NOMO-1 treated with dmso at 0.1 percent for 144 hours (cell line): Measurements from ENCODE around the gene UCMA.
A peak's percentile ranks its signal among the peaks of the same experiment; 100 is the strongest.
"Not testable (repeated sequence)": the region's sequence is repeated elsewhere in the genome, so short reads cannot be mapped to it uniquely, and the experiment has no call there.

ENCODE experiments used
- DNase-seq: peaks from one replicate; lab custom pipeline; 2025; ENCODE audit not compliant: unreplicated experiment; lab: John Stamatoyannopoulos, UW

UCMA gene, protein sequence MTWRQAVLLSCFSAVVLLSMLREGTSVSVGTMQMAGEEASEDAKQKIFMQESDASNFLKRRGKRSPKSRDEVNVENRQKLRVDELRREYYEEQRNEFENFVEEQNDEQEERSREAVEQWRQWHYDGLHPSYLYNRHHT

DNA sequence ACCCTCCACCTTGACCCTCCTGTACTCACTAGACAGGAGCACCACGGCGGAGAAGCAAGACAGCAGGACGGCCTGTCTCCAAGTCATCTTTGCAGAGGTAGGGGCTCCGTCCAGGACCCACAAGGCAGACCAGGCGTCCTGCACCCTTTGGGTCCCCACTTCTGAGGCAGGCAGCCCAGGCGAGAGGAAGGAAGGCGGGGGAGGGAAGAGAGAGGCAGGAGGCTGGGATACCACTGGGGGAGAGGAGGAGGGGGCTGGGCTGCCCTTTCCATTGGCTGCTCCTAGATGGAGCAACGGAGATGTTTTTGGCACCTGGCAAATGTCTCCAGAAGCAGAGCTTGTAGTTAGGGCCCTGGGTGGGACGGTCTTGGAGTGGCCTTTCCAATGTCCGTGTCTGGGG lies at the start of gene UCMA:
TSS of gene UCMA (minus strand) at position 203 of the 400 bp plus-strand sequence. CDS start at position 87, 116 bp downstream.
- DNase-seq: no peak

DNA sequence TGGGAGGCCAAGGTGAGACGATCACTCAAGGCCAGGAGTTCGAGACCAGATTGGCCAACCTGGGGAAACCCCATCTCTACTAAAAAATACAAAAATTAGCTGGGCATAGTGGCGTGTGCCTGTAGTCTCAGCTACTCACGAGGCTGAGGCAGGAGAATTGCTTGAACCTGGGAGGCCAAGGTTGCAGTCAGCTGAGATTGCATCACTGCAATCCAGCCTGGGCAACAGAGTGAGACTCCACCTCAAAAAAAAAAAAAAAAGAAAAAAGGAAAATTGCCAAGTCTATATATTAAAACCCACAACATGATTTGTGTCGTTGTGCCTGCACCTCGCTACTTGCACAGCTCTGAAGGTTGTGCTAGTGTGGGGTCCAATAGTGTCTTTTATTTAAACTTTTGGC lies 48.2 kb upstream of the UCMA start:
- DNase-seq: not testable (repeated sequence)

DNA sequence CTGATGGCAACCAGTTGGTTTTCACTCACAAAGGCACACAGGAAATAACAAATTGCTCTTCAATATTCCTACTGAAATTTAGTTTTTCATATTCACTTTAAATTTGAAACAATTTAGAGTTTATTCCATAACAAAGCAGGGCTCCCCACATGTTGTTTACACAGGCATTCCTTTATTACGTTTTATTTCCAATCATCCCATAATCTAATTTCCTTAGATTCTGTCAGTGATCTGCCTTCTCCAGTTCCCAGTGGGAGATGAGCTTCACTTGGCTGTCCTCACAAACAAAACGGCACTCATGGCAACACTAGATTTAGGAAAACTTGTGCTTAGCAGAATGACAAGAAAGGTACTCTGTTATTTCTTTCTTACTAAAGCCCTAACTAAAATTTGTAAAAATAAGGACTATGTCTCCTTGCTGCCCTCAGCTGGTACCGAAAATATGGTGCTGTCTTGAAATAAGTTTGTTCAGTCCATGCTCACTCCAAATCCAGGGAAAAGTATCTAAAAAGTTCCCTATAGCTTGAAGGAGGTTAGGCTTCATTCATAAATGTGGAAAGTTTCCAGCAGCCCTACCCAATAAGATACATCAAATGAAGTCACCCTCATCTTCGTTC lies 42.7 kb upstream of the UCMA start:
- no peak for DNase-seq

DNA sequence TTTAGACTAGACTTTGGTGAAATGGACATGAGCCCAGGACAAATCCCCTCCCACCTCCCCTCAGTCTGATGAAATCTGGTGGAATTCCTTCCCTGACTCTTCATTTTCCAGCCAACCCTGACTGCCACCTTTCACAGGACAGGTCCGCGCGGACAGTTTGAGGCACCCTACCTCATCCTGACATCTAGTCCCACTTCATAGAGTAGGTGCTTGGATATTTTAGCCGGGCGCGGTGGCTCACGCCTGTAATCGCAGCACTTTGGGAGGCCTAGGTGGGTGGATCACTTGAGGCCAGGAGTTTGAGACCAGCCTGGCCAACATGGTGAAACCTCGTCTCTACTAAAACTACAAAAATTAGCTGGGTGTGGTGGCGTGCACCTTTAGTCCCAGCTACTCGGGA lies 42.0 kb upstream of the UCMA start:
- DNase-seq: not testable (repeated sequence)

DNA sequence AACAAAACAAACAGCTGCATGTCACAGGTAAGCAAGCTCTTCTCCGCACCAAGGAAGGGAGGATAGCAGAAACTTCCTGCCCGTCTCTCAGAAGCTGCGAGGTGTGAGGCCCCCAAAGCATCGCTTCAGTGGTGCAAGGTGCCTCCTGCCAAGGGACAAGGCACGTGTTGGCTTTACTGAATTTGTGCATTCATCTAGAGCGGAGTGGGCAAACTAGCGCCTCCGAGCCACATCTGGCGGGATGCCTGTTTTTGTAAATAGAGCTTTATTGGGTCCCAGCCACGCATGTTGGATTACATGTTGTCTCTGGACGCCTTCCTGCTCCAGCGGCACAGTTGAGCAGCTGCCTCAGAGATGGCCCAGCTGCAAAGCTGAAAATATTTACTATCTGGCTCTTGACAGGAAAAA lies 38.0 kb upstream of the UCMA start:
- no peak for DNase-seq

DNA sequence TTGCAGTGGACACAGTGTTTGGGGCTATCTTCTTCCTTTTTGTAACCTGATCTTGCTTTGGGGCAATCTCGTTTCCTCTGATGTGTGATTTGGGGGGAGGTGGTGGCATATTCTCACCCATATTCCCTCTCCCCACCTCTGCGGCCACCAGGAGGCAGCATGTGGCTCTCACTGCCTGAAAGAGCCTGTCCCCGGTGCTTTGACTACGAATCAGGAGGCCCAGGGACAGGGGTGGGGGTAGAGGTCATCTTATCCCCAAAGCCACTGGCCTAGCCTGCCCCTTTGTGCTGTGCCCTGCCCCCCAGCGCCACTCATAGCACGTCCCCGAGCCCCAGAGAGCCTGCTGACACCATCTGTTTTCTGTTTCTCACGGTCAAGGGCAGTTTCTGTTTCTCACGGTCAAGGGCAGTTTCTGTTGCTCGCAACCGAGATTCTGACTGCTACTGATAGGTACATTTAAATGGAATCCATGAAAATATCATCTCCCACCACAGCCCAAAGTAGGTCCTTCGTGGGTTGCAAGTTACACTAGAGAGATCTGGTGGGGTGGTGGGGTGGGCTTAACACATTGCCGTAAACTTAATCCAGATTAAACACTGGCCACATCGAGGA lies 37.5 kb upstream of the UCMA start:
- no peak for DNase-seq

DNA sequence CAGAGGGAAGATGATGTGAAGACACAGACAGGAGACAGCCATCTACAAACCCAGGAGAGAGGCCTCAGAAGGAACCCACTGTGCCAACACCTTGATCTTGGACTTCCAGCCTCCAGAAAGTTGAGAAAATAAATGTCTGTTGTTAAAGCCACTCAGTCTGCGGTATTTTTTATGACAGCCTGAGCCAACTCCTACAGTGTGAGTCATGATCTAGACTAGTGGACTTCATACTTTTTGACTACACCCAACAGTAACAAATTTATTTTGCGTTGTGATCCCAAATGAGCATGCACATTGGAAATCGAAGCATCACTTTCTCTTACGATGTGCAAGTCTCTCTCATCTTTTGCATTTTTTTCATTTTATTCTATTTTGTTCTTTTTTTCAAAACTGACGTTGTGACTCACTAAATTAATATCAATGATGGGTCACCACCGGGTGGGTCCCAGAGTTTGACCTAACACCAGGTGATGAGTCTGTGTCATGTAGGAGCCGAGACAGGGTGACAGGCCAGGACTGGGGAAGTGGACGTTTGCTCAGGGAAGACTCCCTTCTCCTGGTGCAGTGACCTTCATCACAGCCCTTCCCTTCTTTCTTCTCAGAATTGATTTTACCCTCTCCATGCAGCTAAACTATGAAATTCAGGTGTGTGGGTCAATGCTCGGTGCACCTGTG lies 36.8 kb upstream of the UCMA start:
- peak; percentile 15 for DNase-seq

DNA sequence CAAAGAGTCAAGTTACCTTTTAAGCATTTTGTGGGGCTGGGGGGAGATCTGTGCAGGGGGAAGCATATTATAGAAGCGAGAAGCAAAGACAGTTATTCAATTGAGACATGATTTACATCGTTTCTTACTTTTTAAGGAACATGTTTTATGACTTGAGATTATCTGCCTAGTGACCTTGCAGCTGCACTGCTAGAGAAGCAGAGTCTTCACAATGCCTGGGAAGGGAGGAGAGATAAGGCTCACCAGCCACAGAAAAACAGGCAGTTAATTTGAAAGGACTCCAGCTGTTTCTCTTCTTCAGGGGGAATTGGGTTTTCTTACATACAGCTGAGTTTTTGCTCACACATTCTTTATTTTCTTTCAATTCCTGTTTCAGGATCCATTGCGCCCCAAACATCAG lies 34.7 kb upstream of the UCMA start:
- DNase-seq: no peak

DNA sequence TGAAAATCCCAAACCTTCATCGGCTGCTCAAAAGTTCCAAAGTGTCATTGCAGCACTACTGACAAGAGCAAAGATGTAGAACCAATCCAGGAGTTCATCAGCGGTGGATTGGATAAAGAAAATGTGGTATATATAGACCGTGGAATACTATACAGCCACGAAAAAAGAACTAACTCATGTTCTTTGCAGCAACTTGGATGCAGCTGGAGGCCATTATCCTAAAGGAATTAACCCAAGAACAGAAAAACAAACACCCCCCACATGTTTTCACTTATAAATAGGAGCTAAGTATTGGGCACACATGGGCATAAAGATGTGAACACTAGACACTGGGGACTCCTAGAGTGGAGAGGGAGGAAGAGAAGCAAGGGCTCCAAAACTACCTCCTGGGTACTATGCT lies 34.1 kb upstream of the UCMA start:
- DNase-seq: no peak

DNA sequence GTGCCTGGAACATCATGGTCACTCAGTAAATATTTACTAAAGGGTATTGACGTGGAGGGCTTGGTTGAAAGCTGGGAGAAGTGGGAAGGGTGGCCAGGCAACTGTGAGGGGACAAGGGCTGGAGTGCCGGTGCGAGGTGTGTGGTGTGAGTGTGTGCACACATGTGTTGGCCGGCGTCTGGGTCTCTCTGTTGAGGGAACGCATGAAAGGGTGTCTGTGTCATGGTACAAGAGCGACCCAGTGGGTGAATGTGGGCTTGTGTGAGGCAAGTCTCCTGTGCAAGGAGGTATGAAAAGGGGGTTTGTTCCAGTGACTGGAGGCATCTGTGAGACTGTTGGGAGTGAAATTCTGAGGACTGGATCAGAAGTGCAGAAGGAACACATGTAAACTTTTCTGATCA lies 29.4 kb upstream of the UCMA start:
- no peak for DNase-seq

DNA sequence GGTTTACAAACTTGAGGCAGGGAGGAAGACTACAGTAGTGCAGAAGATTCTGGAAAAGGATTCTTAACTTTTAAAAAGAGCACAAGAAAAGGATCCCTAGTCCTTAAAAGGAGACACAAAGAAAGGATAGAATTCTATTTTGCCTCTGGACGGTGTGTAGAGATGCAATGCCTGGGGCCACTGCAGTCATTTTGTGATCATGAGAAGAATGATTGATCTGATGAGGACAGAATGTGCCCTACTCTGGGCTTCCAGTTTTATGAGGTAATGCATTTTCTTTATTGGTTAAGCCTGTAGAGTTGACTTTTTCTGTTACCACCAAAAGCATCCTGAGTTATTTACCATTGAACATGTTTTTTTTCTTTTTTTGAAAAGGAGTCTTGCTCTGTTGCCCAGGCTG lies 28.3 kb upstream of the UCMA start:
- DNase-seq: no peak

DNA sequence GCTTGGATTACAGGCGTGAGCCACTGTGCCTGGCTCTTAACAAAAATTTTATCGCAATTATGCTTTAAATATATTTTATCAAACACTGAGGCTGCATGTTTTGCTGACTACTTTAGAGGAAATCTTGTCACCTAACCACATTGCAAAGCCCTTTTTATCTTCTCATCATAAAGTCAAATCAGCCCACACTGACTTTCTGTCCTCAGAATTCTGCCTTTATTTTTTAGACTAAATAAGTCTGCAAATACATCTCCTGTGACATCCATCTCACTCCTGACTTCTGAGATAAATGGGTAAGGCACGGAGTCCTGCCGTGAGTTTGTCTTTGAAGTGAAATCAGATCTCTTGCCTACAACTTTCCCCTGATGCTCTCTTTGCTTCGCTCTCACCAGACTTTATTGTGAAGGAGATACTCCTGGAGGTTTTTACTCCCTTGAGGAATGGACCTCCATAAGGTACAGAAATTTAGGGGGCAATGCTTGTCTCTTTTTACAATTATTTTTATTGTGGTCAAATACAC lies 23.5 kb upstream of the UCMA start:
- DNase-seq: no peak

DNA sequence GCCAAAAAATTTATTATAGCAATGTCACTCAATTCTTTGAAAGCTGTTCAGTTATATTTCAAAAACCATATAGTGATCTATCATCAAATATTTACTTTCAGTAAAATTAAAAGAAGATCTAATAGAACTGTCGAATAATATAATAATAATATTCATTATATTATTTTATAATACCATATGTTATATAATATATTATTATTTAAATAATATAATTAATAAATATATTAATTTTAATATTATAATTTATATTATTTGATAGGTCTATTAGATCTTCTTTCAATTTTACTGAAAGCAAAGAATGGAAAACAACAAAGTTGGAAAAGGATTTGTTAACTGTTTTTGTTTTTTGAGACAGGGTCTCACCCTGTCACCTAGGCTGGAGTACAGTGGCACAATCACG lies 22.5 kb upstream of the UCMA start:
- no peak for DNase-seq

DNA sequence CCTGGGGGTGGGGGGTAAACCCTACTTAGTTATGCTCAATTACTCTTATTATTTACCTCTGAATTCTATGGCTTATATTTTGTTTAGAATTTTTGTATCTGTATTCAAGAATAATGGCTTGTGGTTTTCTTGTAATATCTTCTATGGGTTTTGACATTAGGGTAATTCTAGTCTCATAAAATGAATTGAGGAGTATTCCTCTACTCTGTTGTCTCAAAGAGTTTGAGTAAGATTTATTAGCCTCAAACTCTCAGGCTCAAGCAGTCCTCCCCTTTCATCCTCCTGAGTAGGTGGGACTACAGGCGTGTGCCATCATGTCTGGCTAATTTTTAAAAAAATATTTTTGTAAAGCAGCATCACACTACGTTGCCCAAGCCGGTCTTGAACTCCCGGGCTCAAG lies 19.6 kb upstream of the UCMA start:
- DNase-seq: no peak

DNA sequence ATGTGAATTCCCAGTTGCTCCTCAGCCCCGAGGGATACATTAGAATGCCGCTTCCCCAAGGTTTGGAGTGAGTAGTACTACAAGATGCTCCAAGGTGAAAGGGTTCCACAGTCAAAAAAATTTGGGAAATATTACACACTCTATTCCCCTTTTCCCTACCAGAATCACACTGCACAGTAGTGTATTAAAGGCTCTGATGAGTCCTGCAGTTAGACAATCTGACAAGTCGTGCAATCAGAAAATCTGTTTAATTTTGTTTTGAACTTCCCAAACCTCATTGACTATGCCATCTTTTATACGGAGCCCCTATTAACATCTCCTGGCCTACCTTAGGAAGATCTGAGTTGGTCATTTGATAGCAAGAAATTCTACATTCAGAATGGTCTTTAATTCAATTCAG lies 13.6 kb upstream of the UCMA start:
- DNase-seq: no peak

DNA sequence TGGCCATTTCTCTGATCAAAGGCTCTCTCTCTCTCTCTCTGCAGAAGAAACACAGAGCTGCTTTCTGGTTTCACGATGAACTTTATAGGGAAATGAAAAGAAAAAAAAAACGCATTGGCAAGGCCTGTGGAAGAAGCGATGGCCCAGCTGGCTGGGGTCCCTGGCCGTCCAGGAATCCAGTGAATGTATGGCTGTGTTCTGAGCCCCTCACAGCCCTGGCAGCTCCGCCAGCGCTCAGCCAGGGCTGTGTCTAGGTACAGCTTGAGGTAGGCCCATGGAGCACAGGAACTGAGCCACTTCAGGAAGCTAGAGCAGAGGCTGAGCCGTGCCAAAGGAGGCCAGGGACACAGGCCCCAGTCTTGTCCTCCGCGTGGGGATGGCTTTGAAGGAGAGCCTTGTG lies 13.1 kb upstream of the UCMA start:
- no peak for DNase-seq

DNA sequence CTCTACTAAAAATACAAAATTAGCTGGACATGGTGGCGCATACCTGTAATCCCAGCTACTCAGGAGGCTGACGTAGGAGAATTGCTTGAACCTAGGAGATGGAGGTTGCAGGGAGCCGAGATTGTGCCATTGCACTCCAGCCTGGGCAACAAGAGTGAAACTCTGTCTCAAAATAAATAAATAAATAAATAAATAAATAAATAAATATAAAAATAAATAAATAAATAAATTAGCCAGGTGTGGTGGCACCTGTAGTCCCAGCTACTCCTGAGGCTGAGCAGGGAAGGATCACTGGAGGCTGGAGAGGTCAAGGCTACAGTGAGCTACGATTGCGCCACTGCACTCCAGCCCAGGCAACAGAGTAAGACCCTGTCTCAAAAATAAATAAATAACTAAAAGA lies 8.1 kb upstream of the UCMA start:
- not testable (repeated sequence) for DNase-seq

DNA sequence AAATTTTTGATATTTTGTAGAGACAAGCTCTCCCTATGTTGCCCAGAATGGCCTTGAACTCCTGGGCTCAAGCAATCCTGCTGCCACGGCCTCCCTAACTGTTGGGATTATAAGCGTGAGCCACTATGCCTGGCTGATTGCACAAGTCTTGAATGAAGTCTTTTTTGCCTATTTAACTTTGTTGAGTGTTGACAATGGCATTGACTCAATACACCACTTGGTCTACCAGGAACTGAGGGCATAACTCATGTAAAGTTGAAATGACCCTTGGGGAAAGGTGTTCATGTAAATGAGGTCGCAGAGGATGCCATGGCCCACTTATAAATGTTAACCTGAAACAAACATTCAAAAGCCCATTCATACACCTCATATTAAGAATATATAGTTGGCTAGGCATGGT lies 7.4 kb upstream of the UCMA start:
- no peak for DNase-seq

DNA sequence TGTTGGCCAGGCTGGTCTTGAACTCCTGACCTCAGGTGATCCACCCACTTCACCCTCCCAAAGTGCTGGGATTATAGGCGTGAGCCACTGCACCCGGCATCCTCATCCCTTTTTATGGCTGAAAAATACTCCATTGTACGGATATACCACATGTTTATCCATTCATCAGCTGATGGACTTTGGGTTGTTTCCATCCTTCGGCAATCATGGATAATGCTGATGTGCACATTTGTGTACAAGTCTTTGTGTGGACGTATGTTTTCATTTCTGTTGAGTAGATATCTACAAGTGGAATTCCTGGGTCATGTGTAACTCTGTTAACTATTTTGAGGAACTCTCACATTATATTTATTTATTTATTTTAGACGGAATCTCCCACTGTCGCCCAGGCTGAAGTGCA lies 5.7 kb upstream of the UCMA start:
- DNase-seq: no peak

DNA sequence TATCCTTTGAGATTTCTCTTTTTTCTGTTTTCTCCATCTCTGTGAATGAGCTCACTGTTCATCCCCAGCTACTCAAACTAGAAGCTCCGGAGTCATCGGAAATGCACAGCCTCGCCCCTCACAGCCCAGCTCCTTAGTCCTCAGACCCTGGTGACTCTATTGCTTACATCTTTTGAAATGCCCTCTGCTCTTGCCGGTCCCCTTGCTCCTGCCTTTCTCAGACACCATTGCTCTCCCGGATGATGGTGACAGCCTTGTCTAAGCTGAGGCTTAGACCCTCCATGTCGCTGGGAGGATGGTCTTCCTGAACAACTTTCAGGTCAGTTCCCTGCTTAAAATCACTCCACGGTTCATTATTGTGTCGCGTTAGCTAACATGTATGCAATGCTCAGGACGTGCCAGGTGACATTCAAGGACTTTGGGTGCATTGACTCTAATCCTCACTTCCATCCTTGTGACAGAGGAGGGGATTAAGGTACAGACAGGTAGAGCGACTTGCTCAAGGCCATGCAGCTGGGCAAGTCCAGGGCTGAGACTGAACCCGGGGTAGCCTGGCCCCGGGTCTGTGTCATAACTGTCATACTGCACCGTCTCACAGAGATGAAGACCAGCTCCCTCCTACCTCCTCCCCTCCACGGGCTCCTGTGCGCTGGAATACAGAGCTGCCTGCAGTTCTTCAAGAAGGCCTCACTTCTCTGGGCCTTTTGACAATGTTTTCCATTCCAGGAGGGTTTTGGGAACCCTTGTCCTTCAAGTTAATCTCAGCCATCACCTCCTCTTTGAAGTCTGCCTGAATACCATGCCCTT lies 4.3 kb upstream of the UCMA start:
- DNase-seq: no peak

DNA sequence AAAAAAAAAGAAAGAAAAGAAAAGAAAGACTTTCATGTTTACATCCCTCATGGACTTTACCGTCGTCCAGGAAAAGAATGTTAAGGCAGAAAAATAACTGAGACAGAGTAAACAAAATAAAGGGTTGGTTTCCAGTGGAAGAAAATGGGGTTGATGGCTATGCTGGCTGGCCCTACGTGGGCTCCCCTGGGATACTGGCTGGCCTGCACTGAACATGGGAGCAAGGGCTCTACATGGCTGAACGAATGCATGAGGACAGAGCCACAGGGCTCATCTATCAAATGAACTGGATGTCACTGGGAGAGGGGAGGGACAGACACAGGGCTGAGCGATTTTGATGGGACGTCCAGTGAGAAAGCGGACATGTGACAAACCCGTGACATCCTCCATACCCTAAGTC lies 2.5 kb upstream of the UCMA start:
- DNase-seq: no peak
